Measurements from ENCODE around the gene SLC22A5. TPM values are rescaled to one million over a fixed set of nuclear protein-coding genes. Genes with fewer than 3 reads are reported as not detected.

Gene SLC22A5
- total and polyA plus RNA-seq, 9 of the 15 experiments (the other 6 are each of a cell fraction or from before 2014, with no cell fraction given) = 3.0 to 16.6 (median 8.3) TPM

GRCh38 chr5:132434416-132435286, 65.1 kb downstream of the SLC22A5 start:
- H3K4me2 ChIP-seq (ENCODE audit: insufficient read depth, low read length) = no peak overlapping the region
- DNase-seq (ENCODE audit: extremely low read depth in 1 of 4, low spot score in 3 of 4) (no peak), FAIRE-seq (no peak), ATAC-seq (no peak)
- POLR2A ChIA-PET = interaction anchor here (0.6 to 3.7 kb wide), 6 partner anchors 9 to 39 kb away, joined by 3 to 25 read pairs (median 4); no protein-coding TSS in a partner anchor
- no peaks in the 10 kb centered on the region for H4K20me1 ChIP-seq (replicated peaks; ENCODE audit: control insufficient read depth, insufficient read depth, low read length)
- H3K4me1 ChIP-seq (replicated peaks in 1 of 2; ENCODE audit: control insufficient read depth in 2 of 2, insufficient read depth in 2 of 2, low read length in 2 of 2) = peaks cover 18 to 31% of the 10 kb centered on the region in 2 experiments; a peak in 4 of 5 replicates
- TF ChIP-seq RHOXF2B (CRISPR knock-in tag; conservative IDR thresholded peaks at IDR 0.05) (no peak), KDM1A (IDR thresholded peaks at IDR 0.05) (no peak), ZNF146 (CRISPR knock-in tag; IDR thresholded peaks at IDR 0.05; ENCODE audit: unreplicated experiment) (no peak), SOX6 (IDR thresholded peaks at IDR 0.05) (no peak), SAP30 (IDR thresholded peaks at IDR 0.05; ENCODE audit: borderline replicate concordance, insufficient read depth, low read depth, low read length, poor library complexity, severe bottlenecking) (no peak), BMI1 (IDR thresholded peaks at IDR 0.05; ENCODE audit: low read length) (no peak)
- no peaks in the 10 kb centered on the region for H3K9me3 ChIP-seq (replicated peaks; ENCODE audit: control insufficient read depth, insufficient read depth, low read depth, low read length)
- 35% methylated on average over 12 of the region's 12 CpGs for WGBS (ENCODE audit: insufficient coverage, low coverage, missing lambda C conversion rate)
- in situ Hi-C loops (cut with MboI) = no loop called here
- H3K79me2 ChIP-seq (ENCODE audit: control insufficient read depth, insufficient read depth, low read length) = no peaks in the 10 kb centered on the region
- H3K27me3 ChIP-seq (ENCODE audit: control insufficient read depth in 2 of 2, insufficient read depth in 2 of 2, low read length in 2 of 2) = no peaks in the 10 kb centered on the region
- H3K27ac ChIP-seq (ENCODE audit: extremely low read depth, low read depth, low read length) = no peak overlapping the region
- CTCF ChIA-PET (ENCODE audit: low intra/inter-chr PET ratio) = no interaction called here
- H3K9ac ChIP-seq (ENCODE audit: insufficient read depth in 1 of 2, low read depth in 2 of 2, low read length in 2 of 2) = peak overlapping the region in 1 of 2 experiments; percentile 62; a peak in 1 of 4 replicates
- H3K4me3 ChIP-seq = no peak overlapping the region
- no TSS peak for BruUV-seq (replicated peaks)
- H3K9me1 ChIP-seq (ENCODE audit: control insufficient read depth, insufficient read depth, low read length) = no peaks in the 10 kb centered on the region
- no peaks in the 10 kb centered on the region for H3K36me3 ChIP-seq (ENCODE audit: control insufficient read depth, insufficient read depth, low read length)
- intact Hi-C loops (cut with micrococcal nuclease) = no loop called here
- peak overlapping the region; percentile 46 for H2AFZ ChIP-seq (ENCODE audit: low read depth, low read length)
